Adrenal gland (tissue), 12 donors: Measurements from ENCODE around the gene PARVB. TPM values are rescaled to one million over a fixed set of nuclear protein-coding genes. Genes with fewer than 3 reads are reported as not detected.
A peak's percentile ranks its signal among the peaks of the same experiment; 100 is the strongest.

Source experiments
- DNase-seq, 7 donors: peaks; one replicate each; pipeline ENCODE4 v3.0.0-alpha.2; 2019 to 2020
- H3K27ac ChIP-seq, 5 donors: fragments of 200-600 bp; sonication (generic) in 4 of 5; 1 replicate in 3 of 5; 2 replicates in 2 of 5; pipeline versions ENCODE4 v1.5.1 to v1.8.0; 2016 to 2020; ENCODE audit warnings: mild to moderate bottlenecking in 1 of 5
- H3K27me3 ChIP-seq: fragments of 200-600 bp; 2 replicates; pipeline ENCODE4 v1.8.0; 2021
- H3K36me3 ChIP-seq, 2 donors: fragments of 200-600 bp; replicated peaks in 1 of 2; 1 replicate in 1 of 2; 2 replicates in 1 of 2; pipeline versions ENCODE4 v1.5.1 to v1.8.0; 2018 to 2022
- H3K4me1 ChIP-seq, 2 donors: fragments of 200-600 bp; replicated peaks in 1 of 2; 1 replicate in 1 of 2; 2 replicates in 1 of 2; pipeline versions ENCODE4 v1.5.1 to v1.8.0; 2018 to 2021
- H3K4me3 ChIP-seq, 4 donors: fragments of 200-600 bp; sonication (generic) in 3 of 4; one replicate each; pipeline ENCODE4 v1.5.1; 2016 to 2018
- H3K9me3 ChIP-seq, 3 donors: fragments of 200-600 bp; sonication (generic) in 1 of 3; replicated peaks in 1 of 3; 1 replicate in 2 of 3; 2 replicates in 1 of 3; pipeline versions ENCODE4 v1.5.1 to v1.8.0; 2016 to 2021
- POLR2A ChIP-seq, 2 donors: fragments of 450-650 bp; IDR thresholded peaks; one replicate each; pipeline ENCODE4 v1.6.1; 2017; ENCODE audit warnings: antibody characterized with exemption in 2 of 2, mild to moderate bottlenecking in 2 of 2, moderate library complexity in 1 of 2
- WGBS, 4 donors: extraction: QIAGEN DNeasy Blood & Tissue Kit in 2 of 4; methylation state at CpG; one replicate each; pipeline versions ENCODE4 v1.1.5 to v1.1.7; 2013 to 2017; 5-methylcytosine and 5-hydroxymethylcytosine counted together
- intact Hi-C, 2 donors: fragments of 100-400 bp; cut with DNase I; formaldehyde crosslinking; loops; one replicate each; pipeline versions ENCODE4 v1.14.1 to v1.15.0; 2022 to 2023
- polyA plus RNA-seq, 3 donors: library from polyadenylated mRNA; stranded (reverse); fragments of 200-250 nt in 2 of 3; fragments of 350-450 nt in 1 of 3; fragmentation: Illumina TruSeq in 1 of 3; extraction: RNeasy Lipid Tissue Mini Kit (QIAGEN cat#74804) in 1 of 3; gene quantifications; one replicate each; pipeline ENCODE4 v1.2.3, GENCODE V29; 2013 to 2014
- total RNA-seq, 9 donors: library from RNA; depleted of rRNA in 4 of 9; stranded (reverse); fragments of >200 nt in 4 of 9; fragments of 120-200 nt in 1 of 9; fragmentation: NEBNext Ultra II Directional in 1 of 9; extraction: Animal tissue kit (Norgen Biotek cat#: 25700) in 1 of 9; gene quantifications; one replicate each; pipeline versions ENCODE4 v1.1.0 to v1.2.4, GENCODE V29; 2013 to 2023
- TF ChIP-seq, protein P1 (sequence below), 6 experiments: fragments of 450-650 bp in 4 of 6; fragments of 200-600 bp in 2 of 6; sonication (generic) in 1 of 6; IDR thresholded peaks; 1 replicate in 5 of 6; 2 replicates in 1 of 6; pipeline versions ENCODE4 v1.5.1 to v1.8.0; 2016 to 2021; ENCODE audit warnings: antibody characterized with exemption in 6 of 6, mild to moderate bottlenecking in 2 of 6, moderate library complexity in 1 of 6
- donor health status: healthy with polysubstance abuse.
- donor health status: Bipolar disorder and iron deficiency.
- donor health status: DM: yes; HTN: yes; CAD: no.
- donor health status: DM: no; HTN: no; CAD: no.
- donor health status: DM: no; HTN: no; CAD: no.
- donor health status: DM: yes; HTN: yes; CAD: no.

PARVB gene
- total and polyA plus RNA-seq, 12 donors, result 16.9 to 77.6 (median 45.9) TPM

GRCh38 chr22:44195189-44195871 is 171.2 kb downstream of the PARVB start:
- no peak overlapping the region for H3K4me3 ChIP-seq
- intact Hi-C loops, result no loop called here
- 55 to 68% (median 63%) methylated on average over 2 to 5 of the region's 5 CpGs for WGBS, 4 donors
- no peak overlapping the region for H3K27ac ChIP-seq
- H3K4me1 ChIP-seq, result no peaks in the 10 kb centered on the region
- H3K9me3 ChIP-seq, result no peaks in the 10 kb centered on the region
- no peaks in the 10 kb centered on the region for H3K27me3 ChIP-seq
- TF ChIP-seq POLR2A (IDR thresholded peaks at IDR 0.05), result no peak
- TF ChIP-seq, protein P1, sequence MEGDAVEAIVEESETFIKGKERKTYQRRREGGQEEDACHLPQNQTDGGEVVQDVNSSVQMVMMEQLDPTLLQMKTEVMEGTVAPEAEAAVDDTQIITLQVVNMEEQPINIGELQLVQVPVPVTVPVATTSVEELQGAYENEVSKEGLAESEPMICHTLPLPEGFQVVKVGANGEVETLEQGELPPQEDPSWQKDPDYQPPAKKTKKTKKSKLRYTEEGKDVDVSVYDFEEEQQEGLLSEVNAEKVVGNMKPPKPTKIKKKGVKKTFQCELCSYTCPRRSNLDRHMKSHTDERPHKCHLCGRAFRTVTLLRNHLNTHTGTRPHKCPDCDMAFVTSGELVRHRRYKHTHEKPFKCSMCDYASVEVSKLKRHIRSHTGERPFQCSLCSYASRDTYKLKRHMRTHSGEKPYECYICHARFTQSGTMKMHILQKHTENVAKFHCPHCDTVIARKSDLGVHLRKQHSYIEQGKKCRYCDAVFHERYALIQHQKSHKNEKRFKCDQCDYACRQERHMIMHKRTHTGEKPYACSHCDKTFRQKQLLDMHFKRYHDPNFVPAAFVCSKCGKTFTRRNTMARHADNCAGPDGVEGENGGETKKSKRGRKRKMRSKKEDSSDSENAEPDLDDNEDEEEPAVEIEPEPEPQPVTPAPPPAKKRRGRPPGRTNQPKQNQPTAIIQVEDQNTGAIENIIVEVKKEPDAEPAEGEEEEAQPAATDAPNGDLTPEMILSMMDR (IDR thresholded peaks at IDR 0.05), result no peak
- peak in 1 of 7 donors; percentile 8 for DNase-seq
- no peaks in the 10 kb centered on the region for H3K36me3 ChIP-seq

DNA sequence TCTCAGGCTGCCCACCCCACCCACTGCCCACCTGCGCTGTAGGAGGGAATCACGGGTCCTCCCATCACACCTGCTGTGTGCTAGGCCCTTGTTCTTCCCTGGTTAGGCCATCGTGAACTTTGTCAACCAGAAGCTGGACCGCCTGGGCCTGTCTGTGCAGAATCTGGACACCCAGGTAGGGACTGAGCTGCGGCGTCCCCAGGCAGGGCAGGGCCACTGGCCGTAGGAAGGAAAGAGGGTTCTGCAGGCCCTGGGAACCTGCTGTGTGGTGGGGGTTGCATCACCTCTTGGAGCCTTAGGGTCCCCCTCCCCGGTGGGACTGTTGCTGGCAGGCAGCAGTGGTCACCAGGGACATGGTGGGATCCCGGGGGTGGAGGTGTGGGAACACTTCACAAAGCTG is 172.1 kb downstream of the PARVB start:
- no peak for DNase-seq
- Histone ChIP-seq H3K4me1 (no peaks in the 10 kb centered on the region), H3K4me3 (no peak overlapping the region), H3K27me3 (no peaks in the 10 kb centered on the region), H3K9me3 (no peaks in the 10 kb centered on the region), H3K36me3 (no peaks in the 10 kb centered on the region), H3K27ac (no peak overlapping the region)
- WGBS, 4 donors, result 72 to 83% (median 74%) methylated on average over 4 to 9 of the region's 9 CpGs
- intact Hi-C loops, result no loop called here
- TF ChIP-seq, protein P1 (IDR thresholded peaks at IDR 0.05), result no peak
- TF ChIP-seq POLR2A (IDR thresholded peaks at IDR 0.05), result no peak

- no peak overlapping the region for H3K27ac ChIP-seq
- no peak overlapping the region for H3K4me3 ChIP-seq
- no peaks in the 10 kb centered on the region for H3K36me3 ChIP-seq
- H3K9me3 ChIP-seq, result no peaks in the 10 kb centered on the region
- no peaks in the 10 kb centered on the region for H3K4me1 ChIP-seq
- 69 to 89% (median 74%) methylated on average over 7 to 10 of the region's 10 CpGs for WGBS, 4 donors
- intact Hi-C loops, result no loop called here
- TF ChIP-seq, protein P1 (IDR thresholded peaks at IDR 0.05), result no peak
- TF ChIP-seq POLR2A (IDR thresholded peaks at IDR 0.05), result no peak
- DNase-seq, result no peak
- no peaks in the 10 kb centered on the region for H3K27me3 ChIP-seq
Measured at GRCh38 chr22:44196731-44197131, 172.6 kb downstream of the PARVB start.

DNA sequence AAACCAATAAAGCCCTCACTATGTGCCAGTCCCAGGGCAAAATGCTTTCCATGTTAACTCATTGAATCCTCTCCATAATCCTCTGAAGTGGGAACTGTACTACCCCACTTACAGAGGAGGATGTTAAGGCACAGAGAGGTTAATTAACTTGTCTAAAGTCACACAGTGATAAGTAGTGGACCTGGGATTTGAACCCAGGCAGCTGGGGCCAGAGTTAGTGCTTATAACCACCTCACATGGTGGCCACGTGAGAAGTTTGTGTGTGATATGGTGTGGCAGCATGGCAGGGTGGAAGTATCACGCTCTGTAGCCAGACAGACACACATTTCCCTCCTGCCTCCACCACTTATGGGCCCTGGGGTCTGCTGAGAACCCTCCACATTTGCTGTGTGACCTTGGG is 173.2 kb downstream of the PARVB start:
- H3K4me3 ChIP-seq, result no peak overlapping the region
- H3K27me3 ChIP-seq, result no peaks in the 10 kb centered on the region
- WGBS, 4 donors, result 83 to 95% (median 89%) methylated on average over 2 of the region's 2 CpGs
- TF ChIP-seq POLR2A (IDR thresholded peaks at IDR 0.05), result no peak
- TF ChIP-seq, protein P1 (IDR thresholded peaks at IDR 0.05), result no peak
- no peaks in the 10 kb centered on the region for H3K9me3 ChIP-seq
- intact Hi-C loops, result no loop called here
- no peaks in the 10 kb centered on the region for H3K36me3 ChIP-seq
- DNase-seq, result no peak
- no peaks in the 10 kb centered on the region for H3K4me1 ChIP-seq
- H3K27ac ChIP-seq, result no peak overlapping the region
